GM19025 (cell line): ENCODE measurements around the gene CA7.
"Not testable (repeated sequence)": the region's sequence is repeated elsewhere in the genome, so short reads cannot be mapped to it uniquely, and the experiment has no call there.

Source experiments
- ATAC-seq: cut with Tn5 transposase; IDR thresholded peaks from one replicate; pipeline ENCODE4 v1.9.1; 2021; ENCODE audit warnings: mild to moderate bottlenecking, low read depth, moderate library complexity; ENCODE audit not compliant: unreplicated experiment

Gene CA7

GRCh38 chr16:66894948-66895688, 50.9 kb downstream of the CA7 start:
- no peak for ATAC-seq

- no peak for ATAC-seq
These were observed 51.4 kb downstream of the CA7 start for GRCh38 chr16:66895689-66895979.

DNA sequence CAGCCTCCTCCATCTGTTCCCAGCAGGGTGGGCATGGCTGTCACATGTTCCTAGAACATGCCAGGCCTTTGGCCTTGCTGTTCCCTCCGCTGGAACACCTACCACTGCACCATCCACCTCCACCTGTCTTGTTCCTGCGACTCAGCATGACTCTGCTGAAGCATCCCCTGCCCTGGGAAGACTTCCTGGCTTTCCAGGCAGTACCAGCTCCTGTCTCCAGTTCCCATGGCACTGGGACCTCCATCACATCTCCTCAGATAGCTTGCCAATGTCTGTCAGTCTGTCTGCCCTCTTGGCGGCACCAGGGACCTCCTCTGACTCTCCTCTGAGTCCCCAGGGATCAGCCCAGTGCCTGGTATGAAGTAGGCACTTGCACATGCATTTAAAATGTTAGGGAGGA, 51.8 kb downstream of the CA7 start:
- no peak for ATAC-seq

GRCh38 chr16:66896682-66897081, 52.5 kb downstream of the CA7 start:
- ATAC-seq, result not testable (repeated sequence)

GRCh38 chr16:66898207-66898606, 54.0 kb downstream of the CA7 start:
- ATAC-seq, result no peak

GRCh38 chr16:66898933-66899309, 54.7 kb downstream of the CA7 start:
- no peak for ATAC-seq

DNA sequence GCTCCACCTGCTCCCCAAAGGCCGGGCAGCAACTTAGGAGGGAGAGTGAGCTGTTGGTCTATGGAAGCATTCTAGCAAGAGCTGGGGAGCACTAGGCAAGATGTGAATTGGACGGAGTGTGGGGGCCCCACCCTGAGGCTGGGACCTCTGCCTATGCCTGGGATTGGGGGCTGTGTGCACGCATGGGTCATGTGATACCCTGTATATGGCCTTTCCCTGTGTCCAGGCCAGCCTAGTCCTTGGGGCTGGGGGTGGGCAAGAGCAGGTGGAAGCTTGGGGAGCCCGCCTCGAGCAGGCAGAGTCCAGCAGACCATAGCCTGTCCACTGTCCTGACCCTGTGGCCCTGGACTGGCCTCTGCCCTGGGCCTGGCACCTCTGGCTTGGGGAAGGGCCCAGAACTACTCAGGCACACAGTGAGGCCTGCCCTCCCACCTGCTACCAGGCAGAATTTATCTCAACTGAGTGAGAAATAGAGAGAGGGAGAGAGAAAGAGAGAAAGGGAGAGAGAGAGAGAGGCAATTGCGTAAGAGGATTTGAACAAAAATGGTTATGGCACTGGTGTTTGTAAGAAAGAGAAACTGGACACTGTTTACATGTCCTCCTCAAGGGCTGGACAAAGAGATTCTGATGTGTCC, 55.2 kb downstream of the CA7 start:
- ATAC-seq, result no peak

- no peak for ATAC-seq
These were observed 55.9 kb downstream of the CA7 start for GRCh38 chr16:66899945-66900710.

- no peak for ATAC-seq
These were observed 56.7 kb downstream of the CA7 start for GRCh38 chr16:66900721-66901441.

DNA sequence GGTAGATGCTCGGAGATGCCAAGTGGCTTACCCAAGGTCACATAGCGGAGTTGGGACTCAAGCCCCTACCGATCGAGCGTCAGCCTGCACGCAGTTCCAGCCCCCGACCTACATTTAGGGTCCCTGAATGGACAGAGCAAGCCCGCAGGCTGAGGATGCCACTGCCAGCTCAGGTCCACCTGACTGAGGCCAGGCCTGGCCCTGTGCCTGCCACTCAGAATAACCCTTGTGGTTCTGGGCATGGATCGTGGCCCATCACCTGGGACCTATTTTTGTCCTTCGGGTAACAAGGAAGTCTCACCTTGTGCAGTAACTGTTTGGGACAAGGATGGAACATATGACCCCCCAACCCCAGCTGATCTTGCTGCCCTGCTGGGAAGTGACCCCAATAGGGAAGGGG, 57.4 kb downstream of the CA7 start:
- ATAC-seq, result no peak

DNA sequence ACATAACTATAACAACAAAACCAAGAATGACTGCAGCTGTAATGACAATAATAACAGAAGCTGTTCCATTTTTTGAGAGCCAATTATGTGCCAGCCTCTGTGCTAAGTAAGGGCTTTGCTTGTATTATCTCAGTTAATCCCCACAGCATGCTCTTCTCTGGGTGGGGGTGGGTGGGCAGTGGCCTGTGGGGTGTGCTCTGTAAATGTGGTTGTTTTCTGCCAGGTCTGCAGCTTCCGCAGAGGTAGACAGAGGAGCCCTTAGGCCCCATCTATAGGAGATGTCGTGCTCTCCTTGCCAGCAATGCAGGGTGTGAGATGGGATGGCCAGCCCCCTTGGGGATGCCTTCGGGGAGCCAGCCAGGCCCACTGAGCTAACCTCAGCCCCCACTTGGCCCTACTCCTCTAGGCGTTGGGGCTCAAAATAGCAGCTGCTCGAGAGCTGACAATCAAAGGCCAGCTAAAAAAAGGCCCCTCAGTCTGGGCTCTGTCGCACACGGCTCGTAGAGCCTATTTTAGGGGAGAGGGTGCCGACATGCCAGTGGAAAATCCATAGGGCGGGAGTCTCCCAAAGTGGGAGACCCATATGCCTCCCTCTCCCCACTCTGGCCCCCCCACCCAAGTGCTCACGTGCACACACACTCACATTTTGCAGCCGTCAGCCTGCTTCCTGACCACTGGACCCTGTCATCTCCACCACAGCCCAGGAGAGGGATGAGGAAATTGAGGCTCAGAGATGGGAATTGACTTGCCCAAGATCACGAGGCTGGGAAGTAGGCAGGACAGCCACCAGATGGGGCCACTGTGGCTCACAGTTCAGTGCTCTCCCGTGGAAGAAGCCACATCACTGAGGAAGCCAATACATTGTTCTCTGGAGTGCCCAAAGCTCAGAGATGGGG, 58.7 kb downstream of the CA7 start:
- ATAC-seq, result no peak
